Measurements from ENCODE around the gene WDR26. TPM values are rescaled to one million over a fixed set of nuclear protein-coding genes. Genes with fewer than 3 reads are reported as not detected.
"Not testable (repeated sequence)": the region's sequence is repeated elsewhere in the genome, so short reads cannot be mapped to it uniquely, and the experiment has no call there.

WDR26 gene
- total RNA-seq, 1 donor from 2014 or later: 97.4 TPM

DNA sequence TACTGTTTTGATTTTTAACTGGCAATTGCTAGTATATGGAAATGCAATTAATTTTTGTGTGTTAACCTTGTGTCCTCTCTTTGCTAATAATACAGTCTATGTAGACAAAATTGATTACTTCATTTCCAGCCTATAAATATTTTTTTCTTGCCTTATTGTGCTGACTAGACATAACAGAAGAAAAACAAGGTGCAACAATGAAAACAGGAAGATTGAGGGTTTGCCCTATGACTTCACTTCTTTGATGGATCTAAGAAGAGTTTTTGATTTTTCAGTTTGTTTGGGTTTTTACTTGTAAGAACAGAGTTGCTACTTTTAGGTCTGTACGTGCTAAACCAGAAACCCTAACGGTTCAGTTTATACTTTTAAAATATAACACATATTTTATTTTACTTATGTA, 86.5 kb downstream of the WDR26 start:
- no peak for DNase-seq

DNA sequence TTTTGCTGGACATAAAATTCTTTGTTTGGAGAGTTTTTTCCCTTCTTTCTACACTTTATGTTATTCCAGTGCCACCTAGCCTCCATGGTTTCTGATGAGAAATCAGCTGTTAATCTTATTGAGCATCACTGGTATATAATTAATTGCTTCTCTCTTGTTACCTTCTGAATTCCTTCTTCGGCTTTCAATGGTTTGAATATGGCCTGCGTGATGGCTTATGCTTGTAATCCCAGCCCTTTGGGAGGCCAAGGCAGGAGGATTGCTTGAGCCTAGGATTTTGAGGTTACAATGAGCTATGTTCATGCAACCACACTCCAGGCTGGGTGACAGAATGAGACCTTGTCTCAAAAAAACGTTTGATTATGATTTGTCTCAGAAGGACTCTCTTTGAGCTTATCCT, 90.9 kb downstream of the WDR26 start:
- DNase-seq: no peak

DNA sequence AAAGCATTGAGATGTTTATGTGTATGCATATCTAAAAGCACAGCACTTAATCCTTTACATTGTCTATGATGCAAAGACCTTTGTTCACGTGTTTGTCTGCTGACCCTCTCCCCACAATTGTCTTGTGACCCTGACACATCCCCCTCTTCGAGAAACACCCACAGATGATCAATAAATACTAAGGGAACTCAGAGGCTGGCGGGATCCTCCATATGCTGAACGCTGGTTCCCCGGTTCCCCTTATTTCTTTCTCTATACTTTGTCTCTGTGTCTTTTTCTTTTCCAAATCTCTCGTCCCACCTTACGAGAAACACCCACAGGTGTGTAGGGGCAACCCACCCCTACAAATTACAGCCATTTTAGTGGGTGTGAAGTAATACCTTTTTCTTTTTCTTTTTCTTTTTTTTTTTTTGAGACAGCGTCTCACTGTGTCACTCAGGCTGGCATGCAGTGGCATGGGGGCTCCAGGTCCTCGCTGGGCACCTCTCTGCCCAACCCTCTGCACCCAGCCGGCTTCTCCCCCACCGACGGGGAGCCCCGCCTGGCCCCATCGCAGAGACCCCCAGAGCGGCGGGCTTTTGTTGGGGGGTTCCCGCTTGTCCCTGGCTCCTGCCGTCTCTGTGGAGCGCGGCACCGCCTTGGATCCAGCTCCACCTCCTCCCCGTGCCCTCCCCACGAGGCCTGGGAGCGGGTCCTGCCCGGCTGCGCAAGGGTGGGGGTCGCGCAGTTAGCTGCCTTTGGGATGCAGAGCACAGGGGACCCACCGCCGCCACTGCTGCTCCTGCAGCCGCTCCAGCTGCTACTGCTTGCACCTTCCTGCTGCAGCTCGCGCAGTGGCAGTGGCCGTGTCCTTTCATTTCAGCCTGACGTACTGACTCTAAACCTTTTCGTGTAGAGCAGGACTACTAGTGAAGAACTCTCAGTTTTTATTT, 93.9 kb downstream of the WDR26 start:
- not testable (repeated sequence) for DNase-seq

GRCh38 chr1:224339442-224340033, 95.1 kb downstream of the WDR26 start:
- no peak for DNase-seq

DNA sequence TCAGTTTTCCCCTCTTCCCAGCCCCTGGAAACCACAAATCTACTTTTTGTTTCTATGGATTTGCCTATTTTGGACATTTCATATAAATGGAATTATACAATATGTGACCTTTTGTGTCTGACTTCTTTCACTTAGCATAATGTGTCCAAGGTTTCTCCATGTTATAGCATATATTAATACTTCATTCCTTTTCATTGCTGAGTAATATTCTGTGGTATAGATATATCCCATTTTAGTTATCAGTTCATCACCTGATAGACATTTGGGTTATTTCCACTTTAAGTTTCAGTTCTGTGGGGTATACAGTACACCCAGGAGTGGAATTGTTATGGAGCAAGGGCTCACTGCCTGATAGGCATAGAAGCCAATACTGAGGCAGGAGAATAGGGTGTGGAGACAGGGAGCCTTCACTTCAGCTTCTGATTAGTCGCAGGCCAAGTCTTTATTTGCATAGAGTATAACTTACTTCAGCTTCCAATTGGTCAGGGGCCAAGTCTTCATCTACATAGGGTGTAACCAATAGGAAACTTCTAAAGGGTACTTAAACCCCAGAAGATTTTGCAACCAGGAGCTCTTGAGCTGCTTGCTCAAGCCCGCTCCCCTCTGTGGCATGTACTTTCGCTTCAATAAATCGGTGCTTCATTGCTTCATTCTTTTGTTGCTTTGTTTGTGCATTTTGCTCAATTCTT, 96.3 kb downstream of the WDR26 start:
- no peak for DNase-seq

Small RNA genes within 50 kb of the gene (small RNA-seq; reads per million reads assigned to genes)
- 0.26 reads per million, percentile 19 among the genes with 10 or more reads in this experiment for gene MIR4742 (ENCODE audit: low replicate concordance)

Other genes starting within 250 kb of the WDR26 start
- gene NVL, start 104.6 kb downstream of the WDR26 start, total RNA-seq: 33.7 TPM
- 29.3 TPM for gene CNIH4, start 77.9 kb downstream of the WDR26 start, total RNA-seq
- 3.2 TPM for gene CNIH3, start 181.5 kb upstream of the WDR26 start, total RNA-seq